GM12864 (cell line): ENCODE results near the gene SMIM1.

Experiments
- DNase-seq: peaks from one replicate; pipeline ENCODE4 v3.0.0-alpha.2; 2011; ENCODE audit warnings: low read depth
- H3K4me3 ChIP-seq: 2 replicates; pipeline ENCODE4 v1.5.1; 2011; ENCODE audit warnings: mild to moderate bottlenecking, low read depth, low read length, control low read depth
- TF ChIP-seq, protein P1 (sequence below): IDR thresholded peaks from 2 replicates; pipeline ENCODE4 v1.5.1; 2011; ENCODE audit warnings: low read depth, mild to moderate bottlenecking, moderate library complexity, low read length, control low read depth, inconsistent platforms; ENCODE audit errors: missing control alignments

The SMIM1 gene

DNA sequence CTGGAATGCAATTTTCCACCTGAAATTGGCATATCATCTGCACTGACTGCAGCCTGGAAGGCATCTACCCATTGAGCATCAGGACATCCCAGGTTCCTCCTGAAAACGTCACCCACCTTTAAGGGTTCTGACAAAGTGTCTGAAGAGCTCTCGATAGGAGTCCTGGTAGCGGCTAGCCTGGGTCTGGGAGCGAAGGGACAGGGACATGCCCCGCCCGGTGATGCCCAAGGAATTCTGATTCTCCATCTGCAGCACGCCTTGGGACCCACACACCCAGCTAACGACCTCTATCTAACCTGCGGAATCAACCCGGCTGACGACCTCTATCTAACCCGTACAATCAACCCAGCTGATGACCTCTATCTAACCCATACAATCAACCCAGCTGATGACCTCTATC lies 33.6 kb upstream of the SMIM1 start:
- DNase-seq = no peak
- TF ChIP-seq, protein P1, sequence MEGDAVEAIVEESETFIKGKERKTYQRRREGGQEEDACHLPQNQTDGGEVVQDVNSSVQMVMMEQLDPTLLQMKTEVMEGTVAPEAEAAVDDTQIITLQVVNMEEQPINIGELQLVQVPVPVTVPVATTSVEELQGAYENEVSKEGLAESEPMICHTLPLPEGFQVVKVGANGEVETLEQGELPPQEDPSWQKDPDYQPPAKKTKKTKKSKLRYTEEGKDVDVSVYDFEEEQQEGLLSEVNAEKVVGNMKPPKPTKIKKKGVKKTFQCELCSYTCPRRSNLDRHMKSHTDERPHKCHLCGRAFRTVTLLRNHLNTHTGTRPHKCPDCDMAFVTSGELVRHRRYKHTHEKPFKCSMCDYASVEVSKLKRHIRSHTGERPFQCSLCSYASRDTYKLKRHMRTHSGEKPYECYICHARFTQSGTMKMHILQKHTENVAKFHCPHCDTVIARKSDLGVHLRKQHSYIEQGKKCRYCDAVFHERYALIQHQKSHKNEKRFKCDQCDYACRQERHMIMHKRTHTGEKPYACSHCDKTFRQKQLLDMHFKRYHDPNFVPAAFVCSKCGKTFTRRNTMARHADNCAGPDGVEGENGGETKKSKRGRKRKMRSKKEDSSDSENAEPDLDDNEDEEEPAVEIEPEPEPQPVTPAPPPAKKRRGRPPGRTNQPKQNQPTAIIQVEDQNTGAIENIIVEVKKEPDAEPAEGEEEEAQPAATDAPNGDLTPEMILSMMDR = no peak
- H3K4me3 ChIP-seq = no peak overlapping the region

DNA sequence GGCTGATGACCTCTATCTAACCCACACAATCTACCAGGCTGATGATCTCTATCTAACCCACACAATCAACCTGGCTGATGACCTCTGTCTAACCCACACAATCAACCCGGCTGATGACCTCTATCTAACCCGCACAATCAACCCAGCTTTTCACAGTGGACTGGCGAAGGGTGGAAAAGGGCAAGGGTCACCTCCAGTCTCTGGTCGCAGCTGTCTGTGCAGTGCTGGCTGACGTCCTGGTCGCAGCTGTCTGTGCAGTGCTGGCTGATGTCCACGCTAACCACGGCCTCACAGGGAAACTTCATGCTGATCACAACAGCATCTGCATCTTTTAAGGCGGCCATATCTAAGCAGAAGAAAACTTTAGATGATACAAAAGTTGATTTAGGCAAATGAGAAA lies 32.5 kb upstream of the SMIM1 start:
- no peak for DNase-seq
- H3K4me3 ChIP-seq = no peak overlapping the region
- TF ChIP-seq, protein P1 = no peak

GRCh38 chr1:3740752-3741151 lies 31.8 kb upstream of the SMIM1 start:
- no peak overlapping the region for H3K4me3 ChIP-seq

DNA sequence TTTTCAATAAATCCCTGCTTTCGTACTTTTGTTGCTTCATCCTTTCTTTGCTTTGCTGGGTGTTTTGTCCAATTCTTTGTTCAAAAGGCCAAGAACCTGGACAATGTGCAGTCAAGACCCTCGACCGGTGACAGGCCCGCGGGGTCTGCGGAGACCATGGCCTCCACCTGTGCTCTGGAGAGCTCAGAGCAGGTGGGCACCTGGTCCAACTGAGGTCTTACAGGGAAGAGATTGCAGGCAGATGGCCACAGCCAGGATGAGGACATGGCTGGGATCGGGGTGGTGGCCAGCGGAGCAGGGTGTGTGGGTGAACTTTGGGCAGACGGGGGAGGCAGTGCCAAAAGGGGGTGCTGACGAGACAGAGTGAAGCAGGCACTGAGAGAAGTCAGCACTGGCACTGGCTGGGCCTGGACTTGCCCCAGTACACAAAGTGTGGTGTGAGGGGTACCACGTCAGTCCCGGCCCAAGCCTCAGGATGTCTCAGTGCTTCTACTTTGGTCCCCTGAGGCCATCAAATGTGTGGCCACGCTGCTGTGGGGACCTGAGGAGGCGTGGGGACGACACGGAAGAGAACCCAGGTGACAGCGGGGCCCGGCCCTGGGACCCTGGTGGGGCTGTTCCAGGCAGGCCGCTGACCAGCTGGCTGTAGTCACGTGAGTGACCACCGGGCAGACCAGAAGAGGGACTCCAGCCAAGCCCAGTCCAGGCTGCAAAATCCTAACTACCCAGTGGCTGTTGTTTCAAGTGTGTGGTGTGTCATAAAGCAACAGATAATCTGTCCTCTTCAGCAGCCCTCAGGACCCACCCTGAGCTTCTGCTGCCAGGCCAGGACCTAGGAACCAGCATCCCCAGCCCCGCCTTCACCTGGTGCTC lies 30.7 kb upstream of the SMIM1 start:
- TF ChIP-seq, protein P1 = no peak
- H3K4me3 ChIP-seq = no peak overlapping the region
- no peak for DNase-seq

More at GRCh38 chr1:3740752-3741151, 31.8 kb upstream of the SMIM1 start:
- DNase-seq = no peak
- TF ChIP-seq, protein P1 = no peak

DNA sequence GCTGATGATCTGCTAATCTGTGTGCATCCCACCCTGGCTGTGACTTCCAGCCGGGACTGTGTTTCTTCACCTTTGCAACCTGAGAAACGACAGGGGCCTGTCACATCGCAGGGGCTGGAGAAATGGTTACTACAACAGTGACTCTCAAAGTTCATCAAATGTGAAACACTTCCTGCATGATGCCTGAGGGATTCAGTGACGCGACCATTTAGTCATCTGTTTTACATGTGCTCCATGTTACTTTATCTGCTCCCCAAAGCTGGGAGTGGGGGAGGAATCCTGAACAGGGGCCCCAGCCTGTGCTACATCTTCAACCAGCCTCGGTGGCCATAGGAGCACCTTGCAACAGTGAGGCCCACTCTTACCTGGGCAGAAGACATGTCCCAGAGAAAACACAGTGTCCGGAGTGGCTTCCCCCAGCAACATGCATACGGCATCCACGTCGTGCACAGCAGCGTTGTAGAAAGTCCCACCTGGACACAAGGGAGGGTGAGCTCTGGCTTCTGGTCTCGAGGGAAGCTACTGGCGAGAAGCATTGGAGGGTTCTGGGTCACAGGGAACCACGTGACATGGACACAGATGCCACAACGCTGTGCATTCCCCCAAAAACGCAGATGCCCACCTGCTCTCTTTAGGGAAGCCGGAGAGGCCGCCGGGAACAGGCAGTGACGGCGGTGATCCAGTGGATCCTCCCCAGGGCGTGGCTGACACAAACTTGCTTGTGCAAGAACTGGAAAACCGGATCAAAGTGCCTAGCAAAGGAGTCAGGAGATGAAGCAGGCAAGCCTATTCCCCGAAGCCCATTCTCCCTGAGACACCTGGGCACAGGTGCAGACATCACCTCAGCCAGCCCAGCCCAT lies 29.9 kb upstream of the SMIM1 start:
- H3K4me3 ChIP-seq = no peak overlapping the region
- DNase-seq = no peak
- TF ChIP-seq, protein P1 = no peak

DNA sequence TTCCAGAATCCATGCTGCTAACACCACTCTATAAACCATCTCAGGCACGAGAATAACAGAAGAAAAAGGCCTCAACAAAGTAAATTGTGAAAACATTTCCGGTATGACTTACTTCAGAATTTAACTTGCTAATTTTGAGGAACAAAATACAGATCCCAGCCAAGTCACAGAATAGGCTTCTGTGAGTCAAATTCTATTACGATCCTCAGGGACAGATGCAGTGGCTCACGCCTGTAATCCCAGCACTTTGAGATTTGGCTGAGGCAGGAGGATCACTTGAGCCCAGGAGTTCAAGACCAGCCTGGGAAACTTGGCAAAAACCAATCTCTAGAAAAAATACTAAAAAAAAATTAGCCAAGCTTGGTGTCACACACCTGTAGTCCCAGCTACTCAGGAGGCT lies 29.1 kb upstream of the SMIM1 start:
- TF ChIP-seq, protein P1 = no peak
- no peak for DNase-seq
- H3K4me3 ChIP-seq = no peak overlapping the region
